ENCODE results near the gene ADCK1. TPM values are rescaled to one million over a fixed set of nuclear protein-coding genes. Genes with fewer than 3 reads are reported as not detected.

ADCK1 gene
- total and polyA plus RNA-seq, 9 of the 15 experiments (the other 6 are each of a cell fraction or from before 2014, with no cell fraction given): 2.8 to 8.9 (median 4.3) TPM

DNA sequence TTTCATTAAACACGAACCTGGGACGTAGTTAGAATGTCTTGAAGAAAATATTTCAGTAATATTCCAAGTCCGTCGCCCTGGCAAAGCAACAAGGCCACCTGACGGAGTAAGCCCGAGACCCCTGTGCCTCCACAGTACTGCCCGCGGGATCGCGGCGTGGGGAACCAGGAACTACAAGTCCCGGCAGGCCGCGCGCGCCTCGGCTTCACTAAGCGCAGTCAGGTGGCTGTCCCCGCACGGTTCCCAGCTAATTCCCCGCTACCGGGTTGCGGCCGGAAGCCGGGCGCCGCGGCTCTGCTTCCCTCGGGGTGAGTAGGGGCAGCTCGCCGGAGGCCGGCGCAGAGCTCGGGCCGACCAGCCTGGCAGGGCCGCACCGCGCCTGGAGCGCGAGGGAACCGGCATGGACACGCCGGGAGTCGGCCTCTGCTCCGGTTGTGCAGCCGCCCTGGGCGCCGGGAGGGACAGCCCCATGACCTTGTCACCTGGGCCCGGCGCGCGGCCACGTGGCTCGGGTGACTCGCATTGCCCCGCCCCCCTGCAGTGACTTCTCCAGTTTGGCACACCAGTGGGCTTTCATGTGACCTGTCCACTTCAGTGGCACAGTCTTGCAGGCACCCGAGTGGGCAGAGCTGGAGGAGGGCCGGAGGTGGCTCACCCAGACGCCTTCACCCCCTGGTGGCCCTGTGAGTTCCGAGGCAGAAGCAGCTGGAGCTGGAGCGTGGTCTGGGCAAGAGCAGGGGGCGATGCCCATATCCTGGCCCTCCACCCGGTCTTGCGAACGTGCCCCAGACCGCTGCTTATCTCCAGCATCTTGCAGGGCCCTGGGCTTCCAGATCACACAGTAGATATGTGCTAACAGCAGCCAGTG lies at the start of gene ADCK1 (continued):
- TF ChIP-seq TOE1 (IDR thresholded peaks at IDR 0.05; ENCODE audit: borderline replicate concordance) (no peak; the same call in 1 of the 2 replicates), TOE1 (CRISPR knock-in tag; IDR thresholded peaks at IDR 0.05; ENCODE audit: borderline replicate concordance, low read depth) (no peak), KLF13 (tag; IDR thresholded peaks at IDR 0.05; ENCODE audit: borderline replicate concordance, low read depth) (no peak; the same call in 1 of the 2 replicates), ZNF146 (CRISPR knock-in tag; IDR thresholded peaks at IDR 0.05; ENCODE audit: unreplicated experiment) (no peak), THRAP3 (IDR thresholded peaks at IDR 0.05; ENCODE audit: borderline replicate concordance) (no peak), TAF9B (IDR thresholded peaks at IDR 0.05; ENCODE audit: partially characterized antibody) (no peak), ZBTB17 (CRISPR knock-in tag; IDR thresholded peaks at IDR 0.05) (peak; percentile 50; the same call in 1 of the 2 replicates), FOXJ3 (CRISPR knock-in tag; IDR thresholded peaks at IDR 0.05) (no peak), STAT5B (CRISPR knock-in tag; IDR thresholded peaks at IDR 0.05) (no peak), MCM3 (IDR thresholded peaks at IDR 0.05) (no peak), TBL1XR1 (IDR thresholded peaks at IDR 0.05; ENCODE audit: low read length in 2 of 2) (no peak), KAT8 (IDR thresholded peaks at IDR 0.05; ENCODE audit: low read depth) (no peak), TFAM (CRISPR knock-in tag; conservative IDR thresholded peaks at IDR 0.05) (no peak), IRF2 (CRISPR knock-in tag; IDR thresholded peaks at IDR 0.05) (no peak), ZNF77 (CRISPR knock-in tag; IDR thresholded peaks at IDR 0.05) (no peak)
- TF ChIP-seq, protein P1, sequence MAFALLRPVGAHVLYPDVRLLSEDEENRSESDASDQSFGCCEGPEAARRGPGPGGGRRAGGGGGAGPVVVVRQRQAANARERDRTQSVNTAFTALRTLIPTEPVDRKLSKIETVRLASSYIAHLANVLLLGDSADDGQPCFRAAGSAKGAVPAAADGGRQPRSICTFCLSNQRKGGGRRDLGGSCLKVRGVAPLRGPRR (CRISPR knock-in tag; IDR thresholded peaks at IDR 0.05): no peak
- TF ChIP-seq, protein P2, sequence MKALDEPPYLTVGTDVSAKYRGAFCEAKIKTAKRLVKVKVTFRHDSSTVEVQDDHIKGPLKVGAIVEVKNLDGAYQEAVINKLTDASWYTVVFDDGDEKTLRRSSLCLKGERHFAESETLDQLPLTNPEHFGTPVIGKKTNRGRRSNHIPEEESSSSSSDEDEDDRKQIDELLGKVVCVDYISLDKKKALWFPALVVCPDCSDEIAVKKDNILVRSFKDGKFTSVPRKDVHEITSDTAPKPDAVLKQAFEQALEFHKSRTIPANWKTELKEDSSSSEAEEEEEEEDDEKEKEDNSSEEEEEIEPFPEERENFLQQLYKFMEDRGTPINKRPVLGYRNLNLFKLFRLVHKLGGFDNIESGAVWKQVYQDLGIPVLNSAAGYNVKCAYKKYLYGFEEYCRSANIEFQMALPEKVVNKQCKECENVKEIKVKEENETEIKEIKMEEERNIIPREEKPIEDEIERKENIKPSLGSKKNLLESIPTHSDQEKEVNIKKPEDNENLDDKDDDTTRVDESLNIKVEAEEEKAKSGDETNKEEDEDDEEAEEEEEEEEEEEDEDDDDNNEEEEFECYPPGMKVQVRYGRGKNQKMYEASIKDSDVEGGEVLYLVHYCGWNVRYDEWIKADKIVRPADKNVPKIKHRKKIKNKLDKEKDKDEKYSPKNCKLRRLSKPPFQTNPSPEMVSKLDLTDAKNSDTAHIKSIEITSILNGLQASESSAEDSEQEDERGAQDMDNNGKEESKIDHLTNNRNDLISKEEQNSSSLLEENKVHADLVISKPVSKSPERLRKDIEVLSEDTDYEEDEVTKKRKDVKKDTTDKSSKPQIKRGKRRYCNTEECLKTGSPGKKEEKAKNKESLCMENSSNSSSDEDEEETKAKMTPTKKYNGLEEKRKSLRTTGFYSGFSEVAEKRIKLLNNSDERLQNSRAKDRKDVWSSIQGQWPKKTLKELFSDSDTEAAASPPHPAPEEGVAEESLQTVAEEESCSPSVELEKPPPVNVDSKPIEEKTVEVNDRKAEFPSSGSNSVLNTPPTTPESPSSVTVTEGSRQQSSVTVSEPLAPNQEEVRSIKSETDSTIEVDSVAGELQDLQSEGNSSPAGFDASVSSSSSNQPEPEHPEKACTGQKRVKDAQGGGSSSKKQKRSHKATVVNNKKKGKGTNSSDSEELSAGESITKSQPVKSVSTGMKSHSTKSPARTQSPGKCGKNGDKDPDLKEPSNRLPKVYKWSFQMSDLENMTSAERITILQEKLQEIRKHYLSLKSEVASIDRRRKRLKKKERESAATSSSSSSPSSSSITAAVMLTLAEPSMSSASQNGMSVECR (CRISPR knock-in tag; IDR thresholded peaks at IDR 0.05): peak; percentile 98
- TF ChIP-seq, protein P3, sequence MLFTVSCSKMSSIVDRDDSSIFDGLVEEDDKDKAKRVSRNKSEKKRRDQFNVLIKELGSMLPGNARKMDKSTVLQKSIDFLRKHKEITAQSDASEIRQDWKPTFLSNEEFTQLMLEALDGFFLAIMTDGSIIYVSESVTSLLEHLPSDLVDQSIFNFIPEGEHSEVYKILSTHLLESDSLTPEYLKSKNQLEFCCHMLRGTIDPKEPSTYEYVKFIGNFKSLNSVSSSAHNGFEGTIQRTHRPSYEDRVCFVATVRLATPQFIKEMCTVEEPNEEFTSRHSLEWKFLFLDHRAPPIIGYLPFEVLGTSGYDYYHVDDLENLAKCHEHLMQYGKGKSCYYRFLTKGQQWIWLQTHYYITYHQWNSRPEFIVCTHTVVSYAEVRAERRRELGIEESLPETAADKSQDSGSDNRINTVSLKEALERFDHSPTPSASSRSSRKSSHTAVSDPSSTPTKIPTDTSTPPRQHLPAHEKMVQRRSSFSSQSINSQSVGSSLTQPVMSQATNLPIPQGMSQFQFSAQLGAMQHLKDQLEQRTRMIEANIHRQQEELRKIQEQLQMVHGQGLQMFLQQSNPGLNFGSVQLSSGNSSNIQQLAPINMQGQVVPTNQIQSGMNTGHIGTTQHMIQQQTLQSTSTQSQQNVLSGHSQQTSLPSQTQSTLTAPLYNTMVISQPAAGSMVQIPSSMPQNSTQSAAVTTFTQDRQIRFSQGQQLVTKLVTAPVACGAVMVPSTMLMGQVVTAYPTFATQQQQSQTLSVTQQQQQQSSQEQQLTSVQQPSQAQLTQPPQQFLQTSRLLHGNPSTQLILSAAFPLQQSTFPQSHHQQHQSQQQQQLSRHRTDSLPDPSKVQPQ (CRISPR knock-in tag; IDR thresholded peaks at IDR 0.05; ENCODE audit: borderline replicate concordance): no peak
- TF ChIP-seq, protein P4, sequence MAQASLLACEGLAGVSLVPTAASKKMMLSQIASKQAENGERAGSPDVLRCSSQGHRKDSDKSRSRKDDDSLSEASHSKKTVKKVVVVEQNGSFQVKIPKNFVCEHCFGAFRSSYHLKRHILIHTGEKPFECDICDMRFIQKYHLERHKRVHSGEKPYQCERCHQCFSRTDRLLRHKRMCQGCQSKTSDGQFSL (CRISPR knock-in tag; IDR thresholded peaks at IDR 0.05): 0 out of 2 replicates have a peak, but pooled peaks have one; percentile 37
- TF ChIP-seq, protein P4 (tag; IDR thresholded peaks at IDR 0.05): no peak

Data from K562 (cell line).